ENCODE measurements around the gene OSBPL6. TPM values are rescaled to one million over a fixed set of nuclear protein-coding genes. Genes with fewer than 3 reads are reported as not detected.
A peak's percentile ranks its signal among the peaks of the same experiment; 100 is the strongest.

Gene OSBPL6
- total and polyA plus RNA-seq, 9 of the 15 experiments (the other 6 are each of a cell fraction or from before 2014, with no cell fraction given) = 3.4 to 12.7 (median 9.3) TPM

- in situ Hi-C loops (cut with MboI) (no loop called here), intact Hi-C loops (cut with micrococcal nuclease) (no loop called here)
- CTCF ChIA-PET (ENCODE audit: low intra/inter-chr PET ratio) = no interaction called here
- Histone ChIP-seq H3K9me1 (ENCODE audit: control insufficient read depth, insufficient read depth, low read length) (no peaks in the 10 kb centered on the region), H2AFZ (ENCODE audit: low read depth, low read length) (no peak overlapping the region), H3K4me2 (ENCODE audit: insufficient read depth, low read length) (no peak overlapping the region), H3K9me3 (replicated peaks; ENCODE audit: control insufficient read depth, insufficient read depth, low read depth, low read length) (no peaks in the 10 kb centered on the region), H3K4me1 (replicated peaks in 1 of 2; ENCODE audit: control insufficient read depth in 2 of 2, insufficient read depth in 2 of 2, low read length in 2 of 2) (peaks cover 0 to 13% of the 10 kb centered on the region in 2 experiments; a peak in 2 of 5 replicates), H4K20me1 (replicated peaks; ENCODE audit: control insufficient read depth, insufficient read depth, low read length) (no peaks in the 10 kb centered on the region), H3K36me3 (ENCODE audit: control insufficient read depth, insufficient read depth, low read length) (no peaks in the 10 kb centered on the region), H3K9ac (ENCODE audit: insufficient read depth in 1 of 2, low read depth in 2 of 2, low read length in 2 of 2) (no peak overlapping the region), H3K4me3 (no peak overlapping the region), H3K79me2 (ENCODE audit: control insufficient read depth, insufficient read depth, low read length) (no peaks in the 10 kb centered on the region), H3K27me3 (ENCODE audit: control insufficient read depth in 2 of 2, insufficient read depth in 2 of 2, low read length in 2 of 2) (no peaks in the 10 kb centered on the region), H3K27ac (ENCODE audit: extremely low read depth, low read depth, low read length) (no peak overlapping the region)
- no peak for FAIRE-seq
- POLR2A ChIA-PET = no interaction called here
- DNase-seq (ENCODE audit: extremely low read depth in 1 of 4, low spot score in 3 of 4) = no peak
- 10% methylated on average over 4 of the region's 4 CpGs for WGBS (ENCODE audit: insufficient coverage, low coverage, missing lambda C conversion rate)
- peak; percentile 41; the same call in 2 of the 3 replicates for ATAC-seq
- no TSS peak for BruUV-seq (replicated peaks)
- TF ChIP-seq FOSL1 (tag; conservative IDR thresholded peaks at IDR 0.05) (peak; percentile 87), ZNF274 (IDR thresholded peaks at IDR 0.05; ENCODE audit: borderline replicate concordance, low read depth, low read length) (no peak), RFX5 (IDR thresholded peaks at IDR 0.05; ENCODE audit: low read depth, low read length) (no peak), HDAC3 (IDR thresholded peaks at IDR 0.05; ENCODE audit: borderline replicate concordance, partially characterized antibody) (peak; percentile 31), MEIS2 (IDR thresholded peaks at IDR 0.05; ENCODE audit: partially characterized antibody) (peak; percentile 94), ZFX (CRISPR knock-in tag; IDR thresholded peaks at IDR 0.05) (no peak), ZKSCAN3 (CRISPR knock-in tag; IDR thresholded peaks at IDR 0.05) (no peak), JUND (IDR thresholded peaks at IDR 0.05; ENCODE audit: borderline replicate concordance, low read depth, low read length) (peak; percentile 67; the same call in 1 of the 2 replicates), JUND (tag; IDR thresholded peaks at IDR 0.05; ENCODE audit: borderline replicate concordance, low read depth, low read length) (no peak), PBX2 (CRISPR knock-in tag; IDR thresholded peaks at IDR 0.05; ENCODE audit: low read depth) (no peak), PBX2 (tag; conservative IDR thresholded peaks at IDR 0.05; ENCODE audit: low read depth) (peak; percentile 89), MAFG (tag; conservative IDR thresholded peaks at IDR 0.05) (peak; percentile 3; the same call in 1 of the 2 replicates), JUN (IDR thresholded peaks at IDR 0.05; ENCODE audit: borderline replicate concordance, low read depth, low read length) (peak; percentile 41; the same call in 1 of the 2 replicates), JUN (CRISPR knock-in tag; IDR thresholded peaks at IDR 0.05; ENCODE audit: borderline replicate concordance) (no peak), NR2F6 (CRISPR knock-in tag; IDR thresholded peaks at IDR 0.05) (no peak), BACH1 (tag; IDR thresholded peaks at IDR 0.05) (no peak), RUNX1 (IDR thresholded peaks at IDR 0.05; ENCODE audit: low read depth) (no peak), HMGN3 (IDR thresholded peaks at IDR 0.05; ENCODE audit: borderline replicate concordance, extremely low read depth, insufficient read length, low read depth, low read length) (no peak), ARID1B (IDR thresholded peaks at IDR 0.05) (0 out of 2 replicates have a peak, but pooled peaks have one; percentile 45), MCM3 (IDR thresholded peaks at IDR 0.05) (no peak)
- TF ChIP-seq, protein P1, sequence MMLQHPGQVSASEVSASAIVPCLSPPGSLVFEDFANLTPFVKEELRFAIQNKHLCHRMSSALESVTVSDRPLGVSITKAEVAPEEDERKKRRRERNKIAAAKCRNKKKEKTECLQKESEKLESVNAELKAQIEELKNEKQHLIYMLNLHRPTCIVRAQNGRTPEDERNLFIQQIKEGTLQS (IDR thresholded peaks at IDR 0.05) = peak; percentile 48; the same call in 1 of the 2 replicates
- TF ChIP-seq, protein P1 (CRISPR knock-in tag; conservative IDR thresholded peaks at IDR 0.05) = no peak
These were observed 43.8 kb downstream of the OSBPL6 start for GRCh38 chr2:178238154-178238521.
